HTERT RPE-1 (cell line): ENCODE measurements around the gene KRT1.

Experiments
- in situ Hi-C: fragments of 300-500 bp; cut with MboI; formaldehyde crosslinking; loops from 4 replicates; pipeline ENCODE4 v1.14.3; 2020; ENCODE audit warnings: low sequenced_read_pairs

The KRT1 gene

DNA sequence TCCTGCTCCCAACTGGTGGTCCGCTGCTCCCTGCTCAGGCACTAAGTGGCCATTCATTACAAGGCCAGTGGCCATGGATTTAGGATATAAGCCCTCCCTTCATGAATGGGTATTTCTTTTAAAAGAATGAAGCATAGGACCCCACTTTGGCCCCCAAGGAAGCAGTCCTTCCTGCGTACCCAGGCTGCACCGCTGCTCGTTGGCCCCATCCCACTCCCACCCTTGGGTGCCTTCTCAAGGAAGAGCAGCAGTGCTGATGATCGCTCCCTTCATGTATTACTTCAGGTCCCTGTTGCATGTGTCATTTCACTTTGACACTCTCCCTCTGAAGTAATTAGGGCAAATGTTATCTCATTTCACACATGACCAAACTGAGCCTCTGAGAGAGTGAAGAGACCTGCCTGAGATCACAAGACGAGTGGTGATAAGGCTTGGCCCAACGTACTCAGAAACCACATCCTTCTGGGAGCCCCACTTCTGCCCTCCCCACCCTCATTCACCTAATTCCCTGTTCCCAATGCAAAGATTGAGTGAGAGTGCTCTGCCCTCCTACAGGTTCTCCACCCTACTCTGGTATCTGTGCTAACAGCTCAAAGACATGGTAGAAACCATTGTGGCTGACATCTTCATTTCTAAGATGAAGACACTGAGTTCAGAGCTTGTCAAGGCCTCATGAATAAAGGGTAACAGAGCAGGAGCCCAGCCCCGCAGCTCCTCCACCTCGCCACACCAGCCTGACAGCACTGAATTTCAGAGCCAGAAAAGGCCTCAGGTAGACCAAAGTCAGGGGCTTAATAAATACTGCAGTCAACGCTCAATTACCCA, 17.9 kb downstream of the KRT1 start:
- in situ Hi-C loops: no loop called here

DNA sequence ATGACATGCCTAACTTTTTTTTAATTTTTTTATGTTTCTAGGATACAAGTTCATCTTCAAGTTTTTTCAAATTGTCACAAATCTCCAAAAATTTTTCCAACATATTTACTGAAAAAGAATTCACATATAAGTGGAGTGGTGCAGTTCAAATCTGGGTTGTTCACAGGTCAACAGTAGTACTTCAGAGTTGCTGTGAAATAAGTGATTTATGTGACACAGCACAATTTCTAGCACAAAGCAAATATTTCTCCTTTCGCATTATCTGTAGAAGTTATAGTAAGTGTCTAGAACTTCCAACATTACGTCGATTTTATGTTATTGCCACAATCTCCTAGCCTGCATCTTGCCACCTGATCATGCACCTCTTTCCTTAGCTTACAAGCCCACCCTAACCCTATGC, 18.5 kb downstream of the KRT1 start:
- in situ Hi-C loops: no loop called here

DNA sequence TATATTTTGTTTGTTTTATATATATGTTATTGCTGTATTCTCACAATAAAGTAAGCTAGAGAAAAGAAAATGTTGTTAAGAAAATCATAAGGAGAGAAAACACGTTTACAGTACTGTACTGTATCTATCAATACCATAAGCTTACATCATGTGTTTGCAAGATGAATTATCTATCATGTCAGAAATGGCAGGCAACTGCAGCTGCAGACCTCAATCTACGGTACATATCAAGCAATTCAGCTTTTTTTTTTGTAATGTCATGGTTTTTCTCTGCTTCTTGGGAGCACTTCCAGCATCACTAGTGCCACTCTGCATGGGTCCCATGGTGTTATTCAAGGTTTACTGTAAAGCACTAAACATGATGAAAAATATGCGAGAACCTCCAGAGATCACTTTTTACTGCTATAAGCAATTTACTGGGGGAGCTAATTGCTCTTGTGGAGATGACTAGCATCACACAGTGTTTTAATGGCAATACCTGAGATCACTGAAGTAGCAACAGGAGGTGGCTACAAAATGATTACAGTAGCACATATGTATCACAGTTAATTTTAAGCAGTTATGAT, 19.2 kb downstream of the KRT1 start:
- in situ Hi-C loops: no loop called here

DNA sequence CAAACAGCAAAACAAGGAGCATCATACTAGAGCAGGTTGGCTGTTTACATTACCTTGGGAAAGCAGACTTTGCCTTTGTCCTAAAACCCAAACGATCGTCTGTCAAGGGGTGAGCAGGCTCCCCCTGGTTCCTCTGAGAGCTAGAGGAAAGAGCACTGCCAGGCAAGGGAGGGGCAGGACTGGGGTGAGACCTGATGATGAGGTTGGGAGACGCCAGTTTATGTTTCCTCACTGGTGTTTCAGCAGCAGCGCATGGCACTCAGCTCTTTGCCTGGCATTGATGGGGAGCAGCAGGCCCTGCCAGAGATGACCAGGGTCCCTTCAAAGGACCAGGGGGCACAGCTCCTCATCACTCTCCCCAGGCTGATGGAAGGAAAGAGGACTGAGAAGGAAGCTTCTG, 20.3 kb downstream of the KRT1 start:
- in situ Hi-C loops: no loop called here

DNA sequence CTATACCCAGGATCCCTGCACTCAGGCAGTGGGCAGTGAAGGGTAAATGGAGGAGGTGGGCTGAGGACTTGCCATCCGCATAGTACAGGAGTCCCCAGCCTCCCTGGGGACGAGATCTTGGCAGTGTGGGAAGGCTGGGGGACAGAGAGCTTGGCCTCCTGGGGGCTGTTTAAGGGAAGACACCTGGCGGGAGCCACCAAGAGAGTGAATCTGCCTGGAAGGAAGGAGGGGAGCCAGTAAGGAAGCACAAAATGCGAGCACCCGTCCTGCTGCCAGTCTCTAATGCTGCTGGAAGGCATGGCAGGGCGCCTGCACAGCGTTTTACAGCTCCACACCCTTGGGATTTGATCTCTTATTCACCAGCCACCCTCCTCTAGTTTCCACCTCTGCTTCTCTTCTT, 20.8 kb downstream of the KRT1 start:
- in situ Hi-C loops: no loop called here

DNA sequence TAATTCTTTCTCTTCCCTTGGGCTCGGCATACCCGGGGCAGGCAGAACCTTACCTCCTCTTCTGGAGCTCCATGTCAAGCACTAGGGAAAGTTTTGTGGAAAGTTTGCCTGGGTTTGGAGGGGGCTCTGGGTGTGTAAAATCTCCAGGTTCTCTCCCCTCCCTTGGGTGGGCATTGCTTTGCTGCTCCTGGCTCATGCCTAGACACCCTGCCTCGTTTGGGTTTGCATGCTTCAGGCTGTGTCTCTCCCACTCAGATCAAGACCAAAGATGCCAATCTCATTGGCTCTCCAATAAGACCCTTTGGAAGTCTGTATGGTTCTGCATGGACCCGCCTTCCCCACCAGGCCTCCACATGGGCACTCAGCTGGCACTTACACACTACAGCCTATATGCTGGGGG, 22.0 kb downstream of the KRT1 start:
- in situ Hi-C loops: no loop called here

DNA sequence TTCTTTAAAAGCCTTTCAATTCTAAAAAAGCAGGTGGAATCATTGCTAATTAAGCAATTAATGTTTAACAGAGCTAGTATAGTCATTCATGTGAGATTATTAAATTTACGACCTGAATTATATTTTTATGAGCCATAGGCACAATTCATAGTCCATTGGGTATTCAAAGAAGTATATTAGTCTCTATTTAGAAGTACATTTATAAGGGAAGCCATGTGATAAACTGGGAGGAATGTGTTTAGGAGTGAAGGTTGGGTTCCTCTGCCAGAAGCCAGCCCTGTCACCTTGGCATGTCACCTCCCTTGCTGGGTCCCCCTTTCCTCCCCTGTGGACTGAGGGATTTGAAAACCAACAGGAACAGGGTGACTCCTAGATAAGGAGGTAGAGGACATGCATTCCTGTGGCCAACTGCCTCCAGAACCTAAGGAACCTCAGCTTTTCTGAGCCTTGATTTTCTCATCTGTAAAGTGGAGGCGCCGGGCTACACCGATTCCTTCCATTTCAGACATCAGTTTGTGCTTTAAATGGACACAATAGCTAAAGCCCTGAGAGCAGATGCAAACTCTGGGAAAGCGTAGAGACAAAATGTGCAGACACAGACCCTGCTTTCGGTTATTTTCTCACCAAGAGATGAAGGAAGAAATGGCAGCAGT, 22.8 kb downstream of the KRT1 start:
- in situ Hi-C loops: no loop called here

DNA sequence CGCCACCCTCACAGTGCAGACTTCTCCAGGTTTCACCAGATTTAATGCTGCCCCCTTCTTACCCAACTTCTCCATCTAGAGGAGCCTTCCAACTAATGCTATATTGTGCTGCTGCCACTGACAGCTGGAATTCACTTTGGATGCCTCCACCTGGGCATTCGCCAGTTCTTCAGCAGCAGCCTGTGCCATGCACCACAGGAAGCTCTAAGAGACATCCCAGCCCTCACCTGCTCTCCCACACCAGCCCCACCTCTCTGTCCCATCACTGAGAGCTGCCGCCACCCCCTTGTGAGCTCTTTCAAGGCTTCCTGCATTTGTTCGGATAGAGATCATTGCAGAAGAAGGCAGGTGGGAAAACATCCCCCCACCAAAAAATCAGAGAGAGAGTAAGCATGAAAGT, 23.6 kb downstream of the KRT1 start:
- in situ Hi-C loops: no loop called here

DNA sequence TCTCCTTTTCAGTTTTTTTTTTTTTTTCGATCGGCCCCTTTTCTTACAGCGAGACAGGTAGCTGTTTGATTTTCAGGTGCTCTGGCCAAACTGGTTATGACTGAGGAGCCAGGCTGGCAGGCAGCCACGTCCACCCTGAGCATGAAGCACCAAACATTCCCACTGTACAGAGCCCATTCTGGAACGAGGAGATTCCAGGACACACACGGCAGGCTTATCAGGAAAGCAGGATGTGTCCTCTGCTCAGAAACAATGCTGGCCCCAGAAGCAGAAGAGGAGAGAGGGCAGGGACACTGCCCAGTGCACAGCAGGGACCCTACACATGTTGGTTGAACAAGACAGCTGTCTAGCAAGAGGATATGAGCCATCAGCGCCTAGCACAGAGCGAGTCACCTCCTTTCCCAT, 24.5 kb downstream of the KRT1 start:
- in situ Hi-C loops: no loop called here

DNA sequence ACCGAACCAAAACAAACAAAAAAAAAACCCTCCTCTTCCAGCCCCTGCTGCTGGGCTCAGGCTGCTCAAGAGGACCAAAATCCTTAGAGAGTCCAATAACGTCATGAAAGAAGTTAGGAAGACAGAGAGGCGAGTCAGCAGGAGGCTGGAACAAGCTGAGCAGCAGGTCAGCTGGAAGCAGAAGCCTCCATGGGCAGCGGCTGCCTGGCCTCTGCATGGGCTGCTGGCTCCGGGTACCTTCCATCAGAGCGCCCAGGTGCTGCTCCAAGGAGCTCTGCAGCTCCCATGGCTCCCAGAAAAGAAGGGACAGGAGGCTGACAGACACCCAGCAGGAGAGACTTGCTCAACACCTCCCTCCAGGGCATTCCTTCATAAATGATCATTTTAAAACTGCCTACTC, 25.0 kb downstream of the KRT1 start:
- in situ Hi-C loops: no loop called here

DNA sequence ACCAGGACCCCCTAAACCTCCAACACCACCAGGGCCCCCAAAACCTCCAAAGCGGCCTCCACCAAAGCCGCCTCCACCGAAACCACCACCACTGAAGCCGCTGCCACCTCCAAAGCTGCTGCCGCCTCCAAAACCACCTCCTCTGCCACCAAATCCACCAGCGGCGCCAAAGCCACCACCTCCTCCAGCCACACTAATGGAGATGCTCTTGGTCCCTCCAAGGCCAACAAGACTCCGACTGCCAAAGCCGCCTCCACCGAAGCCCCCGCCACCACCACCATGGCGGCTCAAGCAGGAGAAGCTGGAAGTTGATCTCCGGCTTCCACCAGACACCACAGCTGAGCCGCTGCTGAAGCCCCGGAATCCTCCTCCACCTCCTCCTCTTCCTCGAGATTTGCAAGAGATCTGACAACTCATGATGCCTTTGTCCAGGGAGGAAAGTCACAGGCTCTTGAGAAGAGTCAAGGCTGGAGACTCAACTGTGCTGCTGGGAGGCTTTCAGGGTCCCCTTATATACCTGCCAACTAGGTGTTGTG, 28.4 kb downstream of the KRT1 start, which contains the start of gene KRT2:
TSS of gene KRT2 (minus strand) at position 486 of the 536 bp plus-strand sequence. CDS start at position 417, 69 bp downstream.
- in situ Hi-C loops: no loop called here

DNA sequence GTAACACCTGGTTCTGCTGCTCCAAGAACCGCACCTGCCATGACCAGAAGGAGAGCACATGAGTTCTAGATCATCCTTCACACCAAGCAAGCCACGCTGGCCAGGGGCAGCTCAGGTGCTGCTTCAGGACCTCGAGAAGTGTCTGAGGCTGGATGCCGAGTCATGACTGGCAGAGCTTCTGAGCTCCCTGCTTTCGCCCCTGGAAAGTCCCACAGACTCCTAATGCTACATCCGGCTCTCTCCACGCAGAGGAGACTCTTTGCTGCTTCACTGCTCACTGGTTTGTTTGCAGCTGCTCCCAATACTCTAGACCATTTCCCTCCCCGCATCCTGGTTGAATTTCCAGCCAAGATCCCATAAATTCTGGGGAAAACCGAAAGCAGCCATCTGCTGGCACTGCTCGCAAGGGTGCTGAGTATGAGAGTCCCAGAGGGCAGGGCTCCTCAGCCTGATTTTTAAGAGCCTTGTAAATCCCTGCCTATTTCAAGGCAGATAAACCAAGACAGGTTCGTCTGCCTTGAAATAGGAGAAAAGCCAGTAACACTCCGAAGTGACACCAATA, 29.6 kb downstream of the KRT1 start:
- in situ Hi-C loops: no loop called here

DNA sequence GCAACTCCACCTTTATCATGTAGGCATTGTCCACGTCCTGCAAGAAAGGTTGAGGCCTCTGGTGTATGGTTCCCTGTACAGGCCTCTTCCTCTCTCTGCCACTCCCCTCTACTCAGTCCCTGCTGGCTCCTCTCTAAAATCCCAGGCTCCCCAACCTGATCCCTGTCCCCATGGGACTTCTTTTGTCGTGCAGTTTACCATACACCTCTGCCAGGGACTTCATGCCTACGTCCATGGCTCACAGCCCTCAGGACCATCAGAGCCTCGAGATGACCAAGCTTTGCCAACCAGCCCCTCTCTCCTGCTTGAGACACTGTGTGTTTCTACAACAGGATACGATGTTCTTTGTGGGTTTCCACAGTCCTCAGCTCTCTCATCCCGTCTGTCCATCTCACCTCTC, 31.1 kb downstream of the KRT1 start:
- in situ Hi-C loops: no loop called here

DNA sequence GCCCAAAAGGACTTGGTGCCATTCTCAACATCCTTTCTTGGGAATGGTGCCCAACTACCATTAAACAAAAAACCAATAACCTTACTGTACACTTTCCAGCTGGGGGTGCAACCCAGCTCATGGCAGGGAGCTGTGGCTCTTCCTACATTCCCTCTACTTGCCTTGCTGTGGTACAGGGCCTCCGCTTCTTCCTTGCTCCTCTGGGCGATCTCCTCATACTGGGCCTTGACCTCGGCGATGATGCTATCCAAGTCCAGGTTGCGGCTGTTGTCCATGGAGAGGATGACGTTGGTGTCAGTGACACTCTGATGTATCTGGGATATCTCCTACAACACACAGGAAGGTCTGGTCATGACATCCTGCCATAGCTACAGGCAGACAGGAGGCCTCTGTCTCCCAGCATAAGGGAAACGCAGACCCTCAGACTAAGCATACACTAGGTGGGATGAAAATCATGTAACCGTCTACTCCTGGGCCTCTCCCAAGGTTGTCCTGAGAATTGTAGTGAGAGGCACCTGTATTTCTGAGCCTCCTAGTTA, 32.1 kb downstream of the KRT1 start:
- in situ Hi-C loops: no loop called here

DNA sequence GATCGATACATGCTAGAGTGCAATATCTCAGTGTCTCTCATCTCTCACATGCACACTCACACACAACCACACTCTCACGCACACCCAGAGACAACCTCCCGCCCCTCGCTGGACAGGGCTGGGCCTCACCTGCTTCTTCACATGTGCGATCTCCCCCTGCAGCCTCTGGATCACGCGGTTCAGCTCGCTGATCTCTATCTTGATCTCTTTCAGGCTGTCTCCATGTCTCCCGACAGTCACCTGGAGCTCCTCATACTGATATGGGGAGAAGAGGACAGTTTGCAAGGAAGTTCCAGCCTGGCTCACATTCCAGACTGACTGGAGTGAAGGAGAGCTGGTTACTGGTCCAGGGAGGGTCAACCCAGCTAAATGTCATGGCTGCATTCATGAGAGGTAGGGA, 32.6 kb downstream of the KRT1 start:
- in situ Hi-C loops: no loop called here

DNA sequence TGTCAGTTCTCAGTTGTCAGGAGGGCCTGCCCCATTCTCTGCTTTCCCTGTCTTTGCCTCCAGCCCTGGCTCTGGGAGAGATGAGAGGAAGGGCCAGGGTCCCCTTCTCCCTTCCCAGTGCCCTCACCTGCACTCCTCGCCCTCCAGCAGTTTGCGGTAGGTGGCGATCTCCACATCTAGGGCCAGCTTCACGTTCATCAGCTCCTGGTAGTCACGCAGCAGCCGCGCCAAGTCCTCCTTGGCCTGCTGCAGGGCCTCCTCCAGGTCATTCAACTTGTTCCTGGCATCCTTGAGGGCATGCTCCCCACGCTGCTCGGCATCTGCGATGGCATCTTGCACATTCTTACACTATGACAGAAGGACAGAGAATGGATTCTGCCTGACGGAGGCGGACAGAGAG, 33.6 kb downstream of the KRT1 start:
- in situ Hi-C loops: no loop called here

DNA sequence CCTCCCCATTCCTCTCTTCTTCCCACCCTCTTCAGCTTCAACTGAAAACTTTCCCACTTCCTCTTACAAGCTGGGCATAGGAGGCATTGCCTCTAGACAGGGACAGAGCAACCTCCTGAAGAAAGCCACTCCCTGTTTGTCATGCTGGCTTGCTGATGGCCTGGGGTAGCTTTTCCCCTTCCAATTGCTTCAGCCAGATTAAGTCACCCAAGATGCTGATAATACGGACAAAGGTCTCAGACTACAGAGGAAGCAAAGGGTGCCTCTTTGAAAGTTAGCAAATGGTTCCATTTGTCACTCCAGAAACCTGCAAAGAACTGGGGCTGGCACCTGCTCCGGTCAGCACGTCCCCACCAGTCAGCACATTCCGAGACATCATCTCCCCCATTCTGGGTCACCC, 34.2 kb downstream of the KRT1 start:
- in situ Hi-C loops: no loop called here

DNA sequence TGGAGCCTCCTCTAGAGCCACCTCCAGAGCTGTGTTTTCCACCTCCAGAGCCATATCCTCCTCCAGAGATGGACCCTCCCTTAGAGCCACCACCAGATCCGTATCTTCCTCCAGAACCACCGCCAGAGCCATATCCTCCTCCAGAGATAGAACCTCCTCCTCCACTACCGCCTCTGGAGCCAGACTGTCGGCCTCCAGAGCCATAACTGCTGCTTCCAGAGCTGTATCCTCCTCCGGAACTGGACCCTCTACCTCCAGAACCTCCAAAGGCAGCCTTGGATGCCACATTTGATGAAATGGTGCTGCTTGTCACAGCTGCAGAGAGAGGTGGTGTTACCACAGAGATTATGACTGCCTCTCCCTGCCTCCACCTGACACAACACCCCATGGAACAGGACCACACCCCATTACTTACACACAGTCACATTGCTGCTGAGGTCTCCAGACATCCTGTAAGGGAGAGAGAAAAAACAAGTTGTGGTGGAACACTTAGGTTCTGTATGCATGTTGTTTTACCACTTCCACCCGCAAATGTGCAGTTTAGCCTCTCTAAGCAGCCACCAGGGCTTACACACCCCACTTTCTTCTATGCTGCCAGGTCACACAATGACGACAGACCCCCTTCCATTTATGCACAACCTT, 35.0 kb downstream of the KRT1 start:
- in situ Hi-C loops: no loop called here

DNA sequence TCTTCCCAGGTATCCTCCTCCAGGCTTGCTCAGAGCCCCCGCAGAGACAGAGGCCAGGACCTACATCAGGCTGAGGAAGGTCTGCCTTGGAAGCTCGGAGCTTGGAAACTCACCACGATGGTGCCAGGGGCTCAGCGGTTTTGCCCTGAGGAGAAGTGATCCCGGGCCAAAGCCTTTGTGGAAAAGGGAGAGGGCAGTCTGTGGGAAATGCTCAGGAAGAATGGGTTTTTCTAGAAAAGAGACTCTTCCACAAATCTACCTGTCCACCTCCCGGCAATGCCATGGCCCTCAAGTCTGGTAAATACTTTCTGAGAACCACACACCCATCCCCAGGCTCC, 36.2 kb downstream of the KRT1 start:
- in situ Hi-C loops: no loop called here

DNA sequence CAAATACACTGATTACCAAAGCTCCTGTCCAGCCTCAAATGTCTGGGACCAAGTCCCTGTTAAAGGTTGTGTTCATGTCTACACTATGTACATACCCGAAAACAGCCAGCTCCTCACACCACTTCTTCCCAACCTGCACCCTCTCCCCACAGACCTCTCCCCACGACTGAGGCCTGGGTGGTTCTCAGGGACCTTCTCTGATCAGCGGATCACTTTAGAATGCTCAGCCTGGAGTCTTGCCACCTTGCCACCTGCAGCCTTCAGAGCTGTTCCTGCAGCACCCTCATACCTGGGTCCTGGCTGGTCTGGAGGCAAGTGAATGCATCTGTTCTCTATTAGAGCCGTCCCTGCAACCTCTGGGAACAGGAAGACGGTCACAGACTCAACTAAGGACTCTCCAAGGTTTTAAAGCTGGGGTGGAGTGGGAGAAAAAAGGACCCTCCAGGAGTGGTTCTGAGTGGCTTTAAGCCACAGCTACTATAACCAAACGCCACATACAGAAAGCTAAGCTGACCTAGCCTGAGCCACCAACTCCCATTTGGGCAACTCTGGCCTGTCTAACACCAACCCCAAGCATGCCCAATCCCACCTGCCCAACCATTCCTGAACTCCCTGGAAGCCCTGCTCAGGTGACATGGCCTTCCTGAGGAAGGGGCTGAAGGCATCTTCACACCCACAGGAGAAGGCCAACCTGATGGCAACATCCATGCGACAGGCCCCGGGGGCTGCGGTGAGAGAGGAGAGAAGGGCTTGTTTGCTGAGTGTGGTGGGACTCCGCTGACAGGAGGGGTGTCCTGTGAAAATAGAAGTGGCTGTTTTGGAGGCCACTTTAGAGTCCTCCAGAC, 36.8 kb downstream of the KRT1 start:
- in situ Hi-C loops: no loop called here
